Femur (tissue), 1 donor: ENCODE results near the gene PILRB.
A peak's percentile ranks its signal among the peaks of the same experiment; 100 is the strongest.
"Not testable (repeated sequence)": the region's sequence is repeated elsewhere in the genome, so short reads cannot be mapped to it uniquely, and the experiment has no call there.

Experiments
- DNase-seq: peaks from one replicate; pipeline ENCODE4 v3.0.0-alpha.2; 2017

The PILRB gene

DNA sequence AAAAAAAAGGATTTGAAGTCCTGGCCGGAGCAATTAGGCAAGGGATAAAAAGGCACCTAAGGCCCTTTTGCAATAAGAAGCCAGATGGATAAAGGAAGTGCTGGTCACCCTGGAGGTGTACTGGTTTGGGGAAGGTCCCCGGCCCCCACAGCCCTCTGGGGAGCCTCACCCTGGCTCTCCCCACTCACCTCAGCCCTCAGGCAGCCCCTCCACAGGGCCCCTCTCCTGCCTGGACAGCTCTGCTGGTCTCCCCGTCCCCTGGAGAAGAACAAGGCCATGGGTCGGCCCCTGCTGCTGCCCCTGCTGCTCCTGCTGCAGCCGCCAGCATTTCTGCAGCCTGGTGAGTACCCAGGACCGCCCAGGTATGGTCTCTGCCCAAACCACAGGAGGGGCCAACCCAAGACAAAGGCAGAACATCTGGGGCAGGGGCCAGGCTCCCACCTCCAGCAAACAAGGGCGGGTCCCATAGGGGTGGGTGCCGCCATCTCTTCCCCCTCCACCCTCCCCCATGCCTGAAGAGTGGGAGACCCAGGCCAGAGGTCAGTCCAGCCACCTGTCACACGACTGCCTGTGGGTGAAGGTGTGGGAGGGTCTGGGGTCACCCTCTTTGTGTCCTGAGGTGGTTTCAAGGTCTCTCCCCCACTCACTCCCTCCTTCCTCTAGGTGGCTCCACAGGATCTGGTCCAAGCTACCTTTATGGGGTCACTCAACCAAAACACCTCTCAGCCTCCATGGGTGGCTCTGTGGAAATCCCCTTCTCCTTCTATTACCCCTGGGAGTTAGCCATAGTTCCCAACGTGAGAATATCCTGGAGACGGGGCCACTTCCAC is at the start of gene PILRB:
PILRB (plus strand) TSS at position 91 of the 830 bp plus-strand sequence; CDS start at position 277, 186 bp downstream.
- no peak for DNase-seq

DNA sequence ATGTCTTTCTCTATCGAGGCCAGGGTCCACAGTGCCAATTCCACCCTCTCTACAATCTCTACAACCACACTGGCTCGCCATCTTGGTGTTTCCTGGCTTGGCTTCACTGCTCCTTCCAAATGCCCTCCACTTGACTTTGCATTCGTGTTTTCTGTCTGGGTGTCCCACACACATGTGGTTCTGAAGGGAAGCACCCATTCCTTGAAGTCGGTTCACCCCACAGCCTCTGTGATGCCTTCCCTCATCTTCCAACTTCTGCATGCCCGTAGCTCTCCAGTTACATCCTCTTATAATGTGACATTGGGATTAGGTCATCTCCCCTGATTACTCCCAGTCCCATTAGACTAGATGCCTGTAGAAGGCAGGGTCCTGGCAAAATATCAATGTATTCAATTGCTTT is 39.6 kb upstream of the PILRB start:
- DNase-seq = not testable (repeated sequence)

DNA sequence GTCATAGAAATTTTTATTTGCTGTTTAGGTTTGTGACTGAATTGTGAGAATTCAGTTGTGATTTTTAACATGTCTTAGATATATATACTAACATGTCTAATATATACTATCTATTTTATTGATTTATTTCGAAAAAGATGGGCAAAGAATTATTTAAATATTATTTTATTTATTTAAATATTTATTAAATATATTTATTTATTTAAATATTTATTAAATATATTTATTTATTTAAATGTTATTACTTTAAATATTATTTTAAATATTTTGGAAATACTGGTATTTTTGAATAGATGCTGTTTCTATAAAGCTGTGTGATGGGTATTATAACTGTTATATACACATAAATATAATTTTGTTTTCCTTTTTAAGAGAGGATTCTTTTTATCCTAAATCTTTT is 36.3 kb upstream of the PILRB start:
- not testable (repeated sequence) for DNase-seq

DNA sequence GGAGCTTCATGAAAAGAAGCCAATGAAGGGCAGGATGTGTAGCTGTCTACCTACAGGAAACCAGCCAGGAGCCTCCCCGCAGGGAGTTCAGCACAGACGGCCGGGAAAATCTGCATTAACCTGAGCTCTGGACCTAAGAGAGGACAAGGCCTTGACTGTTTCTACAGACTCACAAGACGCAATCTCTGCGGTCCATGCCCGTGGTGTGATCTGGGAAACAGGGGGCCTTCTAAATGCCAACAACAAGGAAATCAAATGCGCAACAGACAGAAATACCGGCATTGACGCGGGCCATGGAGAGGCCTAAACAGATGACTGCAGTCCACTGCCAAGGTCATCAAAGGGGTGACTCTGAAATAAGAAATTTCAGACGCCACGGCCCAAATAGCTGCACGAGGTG is 33.7 kb upstream of the PILRB start:
- not testable (repeated sequence) for DNase-seq

DNA sequence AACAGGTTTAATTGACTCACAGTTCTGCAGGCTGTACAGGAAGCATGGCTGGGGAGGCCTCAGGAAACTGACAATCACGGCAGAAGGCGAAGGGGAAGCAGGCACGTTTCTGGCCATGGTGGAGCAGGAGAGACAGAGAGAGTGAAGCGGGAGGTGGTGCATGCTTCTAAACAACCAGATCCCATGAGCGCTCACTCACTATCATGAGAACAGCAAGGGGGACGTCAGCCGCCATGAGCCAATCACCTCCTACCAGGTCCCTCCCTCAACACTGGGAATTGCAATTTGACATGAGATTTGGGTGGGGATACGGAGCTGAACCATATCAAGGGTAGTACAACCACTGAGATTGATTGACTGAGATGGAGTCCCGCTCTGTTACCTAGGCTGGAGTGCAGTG is 32.2 kb upstream of the PILRB start:
- not testable (repeated sequence) for DNase-seq

DNA sequence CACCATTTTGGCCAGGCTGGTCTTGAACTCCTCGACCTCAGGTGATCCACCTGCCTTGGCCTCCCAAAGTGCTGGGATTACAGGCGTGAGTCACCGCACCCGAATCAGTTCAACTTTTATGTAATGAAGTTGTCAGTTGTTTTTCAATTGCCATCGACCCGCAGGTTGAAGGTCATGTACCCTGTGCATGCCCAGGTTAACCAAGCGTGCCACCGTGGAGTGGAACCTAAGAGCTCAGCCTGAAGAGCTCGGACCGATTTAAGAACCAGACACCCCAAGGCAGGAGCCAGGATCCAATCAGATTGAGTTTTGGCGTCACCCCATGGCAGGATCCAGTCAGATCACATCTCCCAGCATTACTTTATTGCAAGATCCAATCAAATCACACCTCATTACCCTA is 31.0 kb upstream of the PILRB start:
- DNase-seq = not testable (repeated sequence)

DNA sequence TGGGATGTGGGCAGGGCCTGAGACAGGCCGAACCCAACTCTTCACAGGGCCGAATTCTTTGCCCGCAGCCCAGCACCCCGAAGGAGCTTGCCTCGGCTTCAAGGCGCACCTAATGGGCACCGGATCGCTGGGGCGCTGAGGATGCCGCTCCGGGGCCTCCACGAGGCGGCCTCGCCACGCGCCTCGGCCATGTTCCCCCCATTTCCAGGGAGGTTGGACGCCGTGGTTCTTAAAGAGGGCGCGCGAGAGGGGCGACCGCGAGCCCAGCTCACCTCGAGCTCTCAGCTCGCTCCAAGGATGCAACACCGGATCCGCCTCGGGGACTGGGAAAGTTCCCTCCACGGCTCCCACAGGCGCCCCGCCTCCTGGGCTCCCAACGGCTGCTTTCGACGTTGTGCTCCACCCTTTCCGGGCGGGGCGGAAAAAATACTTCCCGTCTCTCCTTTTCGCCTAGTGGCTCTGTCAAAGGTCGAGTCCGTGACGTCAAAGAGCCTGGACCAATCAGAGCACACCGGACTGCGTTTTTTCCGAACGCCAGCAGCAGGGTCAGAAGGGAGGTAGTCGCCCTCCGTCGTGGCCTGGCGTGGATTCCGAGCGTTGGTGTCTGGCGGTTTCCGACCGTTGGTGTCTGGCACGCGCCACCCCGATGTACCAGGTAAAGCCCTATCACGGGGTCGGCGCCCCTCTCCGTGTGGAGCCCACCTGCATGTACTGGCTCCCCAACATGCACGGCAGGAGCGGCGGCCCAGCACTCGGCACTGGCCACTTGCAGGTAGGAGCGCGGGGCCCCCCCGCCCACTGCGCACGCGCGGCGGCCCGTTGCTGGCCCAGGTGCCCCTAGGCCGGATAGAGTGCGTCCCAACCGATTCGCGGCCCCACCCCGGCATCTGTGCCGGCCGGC is 22.1 kb upstream of the PILRB start:
- peak; percentile 94 for DNase-seq

DNA sequence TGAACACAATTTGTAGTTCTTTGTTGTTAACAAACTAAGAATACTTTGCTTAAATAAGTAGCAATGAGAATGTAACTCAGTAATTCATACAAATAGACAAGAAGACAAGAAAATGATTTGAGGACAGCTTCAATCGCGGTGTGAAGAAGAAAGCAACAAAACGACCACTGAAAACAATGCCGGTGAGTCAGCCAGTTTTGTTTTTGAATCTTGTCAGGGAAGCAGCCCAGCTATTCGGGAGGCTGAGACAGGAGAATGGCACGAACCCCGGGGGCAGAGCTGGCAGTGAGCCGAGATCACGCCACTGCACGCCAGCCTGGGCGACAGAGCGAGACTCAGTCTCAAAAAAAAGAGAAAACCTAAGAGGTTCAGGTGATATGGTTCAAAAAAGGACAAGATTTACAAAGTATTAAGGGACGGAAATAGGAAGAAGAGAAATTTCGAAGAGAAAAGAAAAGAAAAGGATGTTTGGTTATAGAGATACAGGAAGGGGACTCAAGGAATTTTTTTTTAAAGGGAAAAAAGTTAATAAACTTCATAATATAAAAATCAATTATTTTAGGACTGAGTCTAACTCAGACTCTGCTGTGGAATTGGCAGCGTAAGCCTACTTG is 19.7 kb upstream of the PILRB start:
- not testable (repeated sequence) for DNase-seq

DNA sequence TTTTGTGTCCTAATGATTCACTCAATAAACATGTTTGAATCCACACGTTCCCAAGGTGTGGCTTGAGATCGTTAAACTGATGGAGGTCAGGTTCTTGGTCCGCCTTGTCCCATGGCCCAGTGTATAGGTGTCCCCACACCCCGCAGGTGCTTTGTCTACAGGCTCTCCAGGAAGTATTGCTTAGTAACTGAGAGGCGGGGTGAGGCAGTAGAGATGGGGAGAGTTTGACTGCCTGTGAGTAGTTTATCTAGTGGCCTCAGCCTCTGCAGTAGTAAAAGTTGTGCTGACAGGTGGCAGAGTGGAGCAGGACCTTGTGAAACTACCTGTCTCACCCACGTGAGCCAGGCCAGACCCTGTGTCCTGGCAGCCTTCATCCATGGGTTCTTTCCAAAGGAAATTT is 16.6 kb upstream of the PILRB start:
- DNase-seq = not testable (repeated sequence)

DNA sequence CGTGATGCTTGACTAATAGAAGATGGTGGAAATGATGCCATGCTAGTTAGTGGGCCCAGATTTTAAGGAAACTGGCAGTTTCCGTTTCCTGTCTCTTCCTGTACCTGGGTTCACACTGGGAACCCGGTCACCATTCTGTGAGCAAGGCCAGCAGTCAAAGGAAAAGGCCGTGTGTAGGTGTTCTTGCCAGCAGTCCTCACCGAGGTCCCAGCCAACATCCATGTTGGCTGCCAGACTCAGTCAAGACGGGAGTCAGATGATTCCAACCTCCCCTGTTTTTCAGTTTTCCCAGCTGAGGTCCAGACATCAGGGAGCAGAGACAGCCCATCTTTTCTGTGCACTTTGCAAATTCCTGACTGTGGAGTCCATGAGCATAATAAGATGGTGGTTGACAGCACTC is 15.2 kb upstream of the PILRB start:
- no peak for DNase-seq

DNA sequence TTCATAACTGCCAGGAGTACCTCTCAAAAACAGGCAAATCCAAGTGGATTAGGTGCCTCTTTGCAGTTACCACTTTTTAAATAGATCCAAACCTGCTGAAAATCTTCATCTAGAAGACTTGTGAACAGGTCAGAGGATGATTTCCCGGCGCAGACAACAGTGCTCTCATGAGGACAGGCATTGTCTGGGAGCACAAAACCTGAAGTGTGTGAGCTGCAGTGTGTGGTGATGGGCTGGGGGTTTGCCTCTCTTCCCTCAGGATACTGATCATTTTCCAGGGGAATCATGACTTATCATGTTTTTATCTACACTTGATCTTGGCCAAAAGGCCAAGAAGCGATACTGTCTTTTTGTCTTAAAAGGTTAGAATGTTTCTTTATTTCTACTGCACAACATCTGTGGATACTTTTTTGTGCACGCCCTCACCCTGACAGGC is 13.8 kb upstream of the PILRB start:
- not testable (repeated sequence) for DNase-seq

DNA sequence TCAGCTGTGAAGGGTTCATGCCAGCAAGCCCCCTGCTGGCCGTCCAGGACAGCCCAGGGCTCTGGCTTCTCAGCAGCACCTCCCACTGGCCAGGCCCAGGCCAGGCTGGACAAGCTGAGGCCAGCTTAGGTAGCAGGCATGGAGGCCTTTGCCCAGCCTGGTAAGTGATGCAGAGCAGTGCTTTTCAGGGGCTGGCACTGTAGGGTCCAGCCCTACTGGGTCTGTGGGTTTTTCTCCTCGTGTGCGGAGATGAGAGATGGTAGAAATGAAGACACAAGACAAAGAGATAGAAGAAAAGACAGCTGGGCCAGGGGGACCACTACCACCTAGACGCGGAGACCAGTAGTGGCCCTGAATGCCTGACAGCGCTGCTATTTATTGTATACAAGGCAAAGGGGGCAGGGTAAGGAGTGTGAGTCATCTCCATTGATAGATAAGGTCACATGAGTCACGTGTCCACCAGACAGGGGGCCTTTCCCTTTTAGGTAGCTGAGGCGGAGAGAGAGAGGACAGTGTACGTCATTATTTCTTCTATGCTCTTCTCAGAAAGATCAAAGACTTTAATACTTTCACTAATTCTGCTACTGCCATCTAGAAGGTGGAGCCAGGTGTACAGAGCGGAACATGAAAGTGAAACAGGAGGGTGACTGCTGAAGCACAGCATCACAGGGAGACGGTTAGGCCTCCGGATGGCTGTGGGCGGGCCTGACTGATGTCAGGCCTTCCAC is 13.2 kb upstream of the PILRB start:
- not testable (repeated sequence) for DNase-seq

DNA sequence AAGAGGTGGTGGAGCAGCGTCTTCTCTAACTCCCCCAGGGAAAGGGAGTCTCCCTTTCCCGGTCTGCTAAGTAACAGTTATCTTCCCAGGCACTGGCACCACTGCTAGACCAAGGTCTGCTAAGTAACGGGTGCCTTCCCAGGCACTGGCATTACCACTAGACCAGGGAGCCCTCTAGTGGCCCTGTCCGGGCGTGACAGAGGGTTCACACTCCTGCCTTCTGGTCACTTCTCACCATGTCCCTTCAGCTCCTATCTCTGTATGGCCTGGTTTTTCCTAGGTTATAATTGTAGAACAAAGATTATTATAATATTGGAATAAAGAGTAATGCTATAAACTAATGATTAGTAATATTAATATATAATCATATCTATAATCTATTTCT is 12.6 kb upstream of the PILRB start:
- peak; percentile 49 for DNase-seq

DNA sequence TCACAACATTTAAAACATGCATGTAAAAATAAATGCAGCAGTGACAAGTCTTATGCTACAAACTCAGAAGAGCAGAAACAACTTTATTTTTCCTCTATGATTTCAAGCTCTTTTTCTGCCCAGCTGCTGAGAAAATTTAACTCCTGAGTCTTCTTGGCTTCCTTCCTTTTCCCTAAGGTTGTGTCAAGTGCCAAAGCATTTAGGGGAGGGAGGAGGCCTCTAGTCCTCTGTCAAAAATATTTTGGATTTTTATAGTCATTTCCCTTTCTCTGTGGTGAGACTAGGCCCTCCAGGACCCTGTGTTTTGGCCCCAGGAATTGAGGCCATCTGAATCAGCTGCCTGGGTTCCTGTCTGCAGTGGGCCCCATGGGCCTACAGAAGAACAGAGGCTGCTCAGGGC is 11.0 kb upstream of the PILRB start:
- no peak for DNase-seq

DNA sequence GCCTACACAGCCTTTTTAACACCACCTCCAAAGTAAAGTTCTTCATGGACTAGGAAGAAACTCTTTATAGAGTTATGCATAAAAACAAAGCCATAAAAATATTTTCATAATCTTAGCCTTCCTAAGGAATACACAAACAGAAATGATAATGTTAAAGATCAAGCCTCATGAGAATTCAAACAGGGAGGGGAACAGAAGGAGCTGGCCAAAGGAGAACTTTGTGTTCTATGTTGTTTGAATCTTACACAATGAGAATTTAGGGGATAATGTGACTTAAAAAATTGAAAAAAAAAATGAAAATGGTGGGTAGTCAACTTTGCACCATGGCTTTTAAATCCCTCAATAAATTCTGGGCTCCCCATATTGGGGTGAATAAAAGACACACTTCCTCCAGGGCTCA is 9.1 kb upstream of the PILRB start:
- no peak for DNase-seq

DNA sequence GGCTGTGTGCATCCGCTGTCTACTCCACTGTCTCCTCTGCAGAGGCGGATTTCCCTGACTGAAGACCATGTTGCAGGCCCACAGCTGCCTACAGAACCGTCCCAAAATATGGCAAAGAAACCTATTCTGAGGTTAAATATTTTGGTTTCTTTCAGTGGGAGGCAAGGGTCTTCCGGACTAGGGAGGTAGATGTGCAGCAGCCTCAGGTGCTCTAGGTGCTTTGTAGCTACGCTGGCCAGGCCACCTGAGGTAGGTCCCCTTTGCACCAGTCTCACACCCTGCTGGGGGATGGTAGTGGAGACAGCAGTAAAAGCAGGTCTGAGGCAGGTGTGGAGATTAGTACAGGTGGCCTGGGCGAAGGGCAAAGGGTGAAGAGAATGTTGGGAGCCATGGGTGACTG is 8.2 kb upstream of the PILRB start:
- DNase-seq = no peak

DNA sequence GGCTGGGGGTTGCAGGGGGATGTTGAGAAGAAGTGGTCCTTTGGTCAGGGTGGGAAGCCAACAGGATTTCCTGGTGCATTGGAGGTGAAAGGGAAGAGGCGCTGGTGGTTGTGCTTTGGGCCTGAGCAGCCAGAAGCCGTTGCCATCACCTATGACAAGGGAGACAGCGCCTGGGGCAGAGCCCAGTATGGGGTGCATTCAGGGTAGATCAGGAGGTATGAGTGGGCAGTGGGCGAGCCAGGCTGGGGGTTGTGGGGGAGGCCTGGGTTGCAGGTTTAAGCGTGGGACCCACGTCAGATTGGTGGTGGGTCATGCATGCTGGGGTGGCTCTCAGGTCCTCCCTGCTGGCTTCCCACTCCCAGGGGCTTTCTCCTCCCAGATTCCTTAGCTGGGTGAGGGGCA is 6.3 kb upstream of the PILRB start:
- DNase-seq = no peak

DNA sequence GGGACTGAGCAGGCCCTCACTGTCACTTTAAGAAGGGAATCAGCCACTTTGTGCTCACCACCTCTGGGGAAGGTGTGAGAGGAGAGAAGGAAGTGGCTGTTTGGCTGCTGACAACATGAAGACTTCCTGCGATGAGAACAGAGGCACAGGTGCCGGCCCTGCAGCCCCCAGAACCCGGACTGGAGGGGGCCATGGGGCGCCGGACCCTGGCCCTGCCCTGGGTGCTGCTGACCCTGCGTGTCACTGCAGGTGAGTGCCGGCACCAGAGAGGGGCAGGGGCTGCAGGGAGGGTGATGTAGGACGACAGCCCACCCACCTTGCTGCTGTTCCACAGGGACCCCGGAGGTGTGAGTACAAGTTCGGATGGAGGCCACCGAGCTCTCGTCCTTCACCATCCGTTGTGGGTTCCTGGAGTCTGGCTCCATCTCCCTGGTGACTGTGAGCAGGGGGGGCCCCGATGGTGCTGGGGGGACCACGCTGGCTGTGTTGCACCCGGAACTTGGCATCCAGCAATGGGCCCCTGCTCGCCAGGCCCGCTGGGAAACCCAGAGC is 5.6 kb upstream of the PILRB start:
- DNase-seq = not testable (repeated sequence)

DNA sequence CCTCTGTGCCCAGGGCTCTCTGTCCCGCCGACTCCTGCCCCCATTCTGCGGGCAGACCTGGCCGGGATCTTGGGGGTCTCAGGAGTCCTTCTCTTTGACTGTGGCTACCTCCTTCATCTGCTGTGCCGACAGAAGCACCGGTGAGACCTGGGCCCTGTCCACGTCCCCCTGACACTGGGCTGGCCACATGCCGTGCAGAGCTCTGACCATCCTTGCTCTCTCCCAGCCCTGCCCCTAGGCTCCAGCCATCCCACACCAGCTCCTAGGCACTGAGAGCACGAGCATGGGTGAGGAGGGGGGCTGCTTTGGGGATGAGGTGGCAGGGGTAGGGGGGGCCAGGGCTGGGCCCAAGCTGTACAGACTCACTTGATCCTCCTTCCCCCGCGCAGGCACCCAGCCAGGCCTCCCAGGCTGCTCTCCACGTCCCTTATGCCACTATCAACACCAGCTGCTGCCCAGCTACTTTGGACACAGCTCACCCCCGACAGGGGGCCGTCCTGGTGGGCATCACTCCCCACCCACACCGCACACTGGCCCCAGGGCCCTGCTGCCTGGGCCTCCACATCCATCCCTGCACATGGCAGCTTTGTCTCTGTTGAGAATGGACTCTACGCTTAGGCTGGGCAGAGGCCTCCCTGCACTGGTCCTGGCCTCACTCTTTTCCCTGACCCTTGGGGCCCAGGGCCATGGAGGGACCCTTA is 4.8 kb upstream of the PILRB start:
- no peak for DNase-seq

DNA sequence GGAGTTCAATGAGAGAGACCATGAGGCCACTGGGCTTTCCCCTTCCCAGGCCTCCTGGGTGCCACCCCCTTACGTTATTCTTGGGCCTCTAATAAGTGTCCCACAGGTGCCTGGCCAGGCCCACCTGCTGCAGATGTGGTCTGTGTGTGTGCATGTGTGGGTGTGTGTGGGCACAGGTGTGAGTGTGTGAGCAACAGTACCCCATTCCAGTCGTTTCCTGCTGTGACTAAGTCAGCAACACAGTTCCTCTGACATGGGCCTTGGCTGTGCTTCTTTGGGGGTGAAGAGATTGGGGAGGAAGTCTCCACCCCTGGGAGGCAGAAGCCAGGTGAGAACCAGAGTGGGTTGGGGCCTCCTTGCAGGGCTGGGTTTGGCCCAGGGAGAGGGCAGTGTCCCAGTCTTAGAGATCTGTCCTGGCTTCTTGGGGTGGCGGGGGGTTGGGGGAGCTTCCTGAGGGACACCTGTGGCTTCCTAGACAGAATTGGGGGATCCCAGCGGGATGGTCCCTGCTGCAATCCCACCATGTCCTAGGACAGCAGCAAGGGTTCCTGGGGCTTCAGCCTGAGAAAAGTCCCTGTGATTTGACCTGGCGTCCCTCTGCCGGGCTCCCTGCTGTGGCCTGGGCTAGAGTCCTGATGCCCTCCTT is 4.1 kb upstream of the PILRB start:
- DNase-seq = no peak

DNA sequence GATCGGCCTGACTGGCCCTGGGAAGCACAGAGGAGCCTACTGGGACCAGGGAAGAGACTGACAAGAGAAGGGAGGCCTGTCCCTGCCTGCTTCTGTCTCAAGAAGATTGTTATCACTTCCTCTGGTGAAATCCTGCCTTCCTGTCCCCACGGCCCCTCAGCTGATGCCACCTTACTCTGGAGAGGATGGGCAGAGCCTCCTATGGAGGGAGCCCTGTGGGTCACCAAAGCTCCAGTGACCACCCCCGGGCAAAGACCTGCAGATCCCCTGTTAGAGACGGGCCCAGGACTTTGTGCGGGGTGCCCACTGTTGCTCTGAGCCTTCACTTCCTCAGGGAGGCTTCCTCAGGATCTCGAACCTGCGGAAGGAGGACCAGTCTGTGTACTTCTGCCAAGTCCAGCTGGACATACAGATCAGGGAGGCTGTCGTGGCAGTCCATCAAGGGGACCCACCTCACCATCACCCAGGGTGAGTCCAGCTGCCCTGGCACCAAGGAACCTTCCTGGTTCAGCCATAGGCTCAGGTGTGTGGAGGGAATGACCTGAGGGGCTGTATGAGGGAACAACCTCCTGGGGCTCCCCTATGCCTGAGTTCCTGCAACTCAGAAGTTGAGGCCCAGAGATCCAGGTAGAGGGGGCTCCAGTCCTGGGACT is 1.4 kb upstream of the PILRB start:
- DNase-seq = peak; percentile 30
